ENCODE data around the gene DPM3. TPM values are rescaled to one million over a fixed set of nuclear protein-coding genes. Genes with fewer than 3 reads are reported as not detected.
"Not testable (repeated sequence)": the region's sequence is repeated elsewhere in the genome, so short reads cannot be mapped to it uniquely, and the experiment has no call there.

The DPM3 gene
- total RNA-seq: 94.2 and 121 TPM in 2 replicates
- polyA plus RNA-seq: 84.1 and 96.3 TPM in 2 replicates

- Histone ChIP-seq H4K20me1 (ENCODE audit: insufficient read depth, poor library complexity, severe bottlenecking) (no peaks in the 10 kb centered on the region), H3K4me1 (ENCODE audit: insufficient read depth) (peaks cover 18% of the 10 kb centered on the region), H2AFZ (peak within 1 kb of the TSS; percentile 97), H3K27me3 (no peaks in the 10 kb centered on the region), H3K9me2 (replicated peaks; ENCODE audit: insufficient read depth) (no peaks in the 10 kb centered on the region), H3K4me2 (peak within 1 kb of the TSS; percentile 95), H3K36me3 (replicated peaks; ENCODE audit: insufficient read depth, low read depth) (no peaks in the 10 kb centered on the region), H3K4me3 (peak within 1 kb of the TSS; percentile 87), H3K79me2 (peaks cover 27% of the 10 kb centered on the region), H3K9me3 (ENCODE audit: low read depth) (no peaks in the 10 kb centered on the region), H3K27ac (peak within 1 kb of the TSS; percentile 94)
- DNase-seq (ENCODE audit: low spot score): peak; percentile 90
- WGBS (ENCODE audit: low lambda C conversion rate, missing lambda C conversion rate): 1% methylated on average over 42 of the region's 42 CpGs
- no peak for TF ChIP-seq EZH2 (IDR thresholded peaks at IDR 0.05; ENCODE audit: borderline replicate concordance)
- TF ChIP-seq CTCF (IDR thresholded peaks at IDR 0.05; ENCODE audit: poor library complexity): no peak
- TF ChIP-seq EZH2phosphoT487 (IDR thresholded peaks at IDR 0.05; ENCODE audit: low read depth, severe bottlenecking, unreplicated experiment): no peak
These were observed at the start of gene DPM3 for GRCh38 chr1:155139895-155140629. TSS of gene DPM3 (minus strand) at chr1:155140531. CDS start at chr1:155140240, 291 bp downstream.

- H3K79me2 ChIP-seq; DNase-seq (ENCODE audit: low spot score); H3K4me3 ChIP-seq; H3K27me3 ChIP-seq; H4K20me1 ChIP-seq (ENCODE audit: insufficient read depth, poor library complexity, severe bottlenecking); H3K4me2 ChIP-seq; H2AFZ ChIP-seq; H3K9me3 ChIP-seq (ENCODE audit: low read depth); H3K27ac ChIP-seq; H3K36me3 ChIP-seq (replicated peaks; ENCODE audit: insufficient read depth, low read depth); H3K9me2 ChIP-seq (replicated peaks; ENCODE audit: insufficient read depth): not testable (repeated sequence)
- WGBS (ENCODE audit: low lambda C conversion rate, missing lambda C conversion rate): 99% methylated on average over 13 of the region's 45 CpGs
- peaks cover 30% of the 10 kb centered on the region for H3K4me1 ChIP-seq (ENCODE audit: insufficient read depth)
These were observed 49.6 kb upstream of the DPM3 start for GRCh38 chr1:155189926-155190325.

- Histone ChIP-seq H2AFZ (no peak overlapping the region), H3K4me3 (no peak overlapping the region), H3K36me3 (replicated peaks; ENCODE audit: insufficient read depth, low read depth) (no peaks in the 10 kb centered on the region), H3K4me1 (ENCODE audit: insufficient read depth) (peaks cover 21% of the 10 kb centered on the region), H3K79me2 (no peaks in the 10 kb centered on the region), H4K20me1 (ENCODE audit: insufficient read depth, poor library complexity, severe bottlenecking) (no peaks in the 10 kb centered on the region), H3K27me3 (no peaks in the 10 kb centered on the region), H3K9me2 (replicated peaks; ENCODE audit: insufficient read depth) (no peaks in the 10 kb centered on the region), H3K4me2 (no peak overlapping the region), H3K9me3 (ENCODE audit: low read depth) (no peaks in the 10 kb centered on the region), H3K27ac (no peak overlapping the region)
- 96% methylated on average over 4 of the region's 14 CpGs for whole genome bisulfite sequencing (ENCODE audit: low lambda C conversion rate, missing lambda C conversion rate)
- DNase-seq (ENCODE audit: low spot score): no peak
- no peak for TF ChIP-seq CTCF (IDR thresholded peaks at IDR 0.05; ENCODE audit: poor library complexity)
These were observed 47.9 kb upstream of the DPM3 start for GRCh38 chr1:155188268-155188667.

- Histone ChIP-seq H3K79me2 (no peaks in the 10 kb centered on the region), H3K4me2 (no peak overlapping the region), H3K27me3 (no peaks in the 10 kb centered on the region), H3K4me3 (no peak overlapping the region), H2AFZ (no peak overlapping the region), H4K20me1 (ENCODE audit: insufficient read depth, poor library complexity, severe bottlenecking) (no peaks in the 10 kb centered on the region), H3K9me3 (ENCODE audit: low read depth) (no peaks in the 10 kb centered on the region), H3K4me1 (ENCODE audit: insufficient read depth) (peaks cover 18% of the 10 kb centered on the region), H3K9me2 (replicated peaks; ENCODE audit: insufficient read depth) (no peaks in the 10 kb centered on the region), H3K36me3 (replicated peaks; ENCODE audit: insufficient read depth, low read depth) (no peaks in the 10 kb centered on the region), H3K27ac (no peak overlapping the region)
- DNase-seq (ENCODE audit: low spot score): no peak
- WGBS (ENCODE audit: low lambda C conversion rate, missing lambda C conversion rate): 90% methylated on average over 16 of the region's 16 CpGs
- TF ChIP-seq EZH2 (IDR thresholded peaks at IDR 0.05; ENCODE audit: borderline replicate concordance): no peak
- no peak for TF ChIP-seq EZH2phosphoT487 (IDR thresholded peaks at IDR 0.05; ENCODE audit: low read depth, severe bottlenecking, unreplicated experiment)
- TF ChIP-seq CTCF (IDR thresholded peaks at IDR 0.05; ENCODE audit: poor library complexity): no peak
These were observed 47.1 kb upstream of the DPM3 start for GRCh38 chr1:155187456-155187891.
